C1 segment of cervical spinal cord (tissue), 14 donors: ENCODE results near the gene OR10K2.
"Not testable (repeated sequence)": the region's sequence is repeated elsewhere in the genome, so short reads cannot be mapped to it uniquely, and the experiment has no call there.

Experiments
- DNase-seq, 14 donors: peaks; one replicate each; lab custom pipeline; 2025; lab: John Stamatoyannopoulos, UW

Gene OR10K2, protein sequence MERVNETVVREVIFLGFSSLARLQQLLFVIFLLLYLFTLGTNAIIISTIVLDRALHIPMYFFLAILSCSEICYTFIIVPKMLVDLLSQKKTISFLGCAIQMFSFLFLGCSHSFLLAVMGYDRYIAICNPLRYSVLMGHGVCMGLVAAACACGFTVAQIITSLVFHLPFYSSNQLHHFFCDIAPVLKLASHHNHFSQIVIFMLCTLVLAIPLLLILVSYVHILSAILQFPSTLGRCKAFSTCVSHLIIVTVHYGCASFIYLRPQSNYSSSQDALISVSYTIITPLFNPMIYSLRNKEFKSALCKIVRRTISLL

DNA sequence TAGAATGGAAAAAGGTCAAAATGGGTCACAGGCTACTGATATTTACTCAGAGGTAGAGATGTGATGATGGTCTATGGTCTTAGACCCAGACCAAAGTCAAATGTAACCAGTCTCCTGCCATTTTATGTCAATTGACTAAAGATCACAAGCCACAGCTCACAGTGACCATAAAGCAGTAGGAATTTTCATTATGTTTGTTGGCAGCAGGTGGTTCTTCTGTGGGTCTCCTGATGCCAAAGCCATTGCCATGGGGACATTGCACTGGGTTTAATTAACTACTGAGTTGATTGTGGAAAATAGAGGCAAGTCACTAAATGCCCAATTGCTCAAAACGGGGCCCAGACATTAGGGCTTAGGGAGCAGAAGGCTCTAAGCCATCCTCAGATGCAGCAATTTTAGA lies at the start of gene OR10K2:
Gene OR10K2 (minus strand): TSS at position 101 of the 400 bp plus-strand sequence. CDS start 5,371 bp downstream, outside the sequence.
- no peak for DNase-seq

DNA sequence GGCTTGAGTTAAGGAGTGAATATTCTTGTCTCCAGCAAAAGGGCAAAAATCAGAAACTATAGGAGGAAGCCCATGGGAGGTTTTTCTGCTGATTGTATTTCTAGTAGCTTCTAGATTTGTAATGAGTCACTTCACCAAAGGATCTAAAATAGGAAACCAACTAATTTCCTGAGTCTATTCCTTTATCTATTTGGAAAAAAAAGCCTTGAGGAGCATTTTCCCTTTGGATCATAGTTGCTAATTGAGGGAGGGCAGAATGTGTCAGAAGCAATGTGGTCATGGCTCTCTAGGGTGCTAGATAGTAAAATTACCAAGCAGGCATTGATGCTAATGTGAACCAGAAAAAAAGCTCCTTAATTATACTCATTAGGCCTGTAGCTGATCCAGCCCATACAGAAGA lies 45.9 kb upstream of the OR10K2 start, which contains the start of gene OR10R2:
Gene OR10R2 (plus strand): TSS at position 301 of the 400 bp plus-strand sequence. CDS start 106 bp downstream, outside the sequence.
- no peak for DNase-seq

DNA sequence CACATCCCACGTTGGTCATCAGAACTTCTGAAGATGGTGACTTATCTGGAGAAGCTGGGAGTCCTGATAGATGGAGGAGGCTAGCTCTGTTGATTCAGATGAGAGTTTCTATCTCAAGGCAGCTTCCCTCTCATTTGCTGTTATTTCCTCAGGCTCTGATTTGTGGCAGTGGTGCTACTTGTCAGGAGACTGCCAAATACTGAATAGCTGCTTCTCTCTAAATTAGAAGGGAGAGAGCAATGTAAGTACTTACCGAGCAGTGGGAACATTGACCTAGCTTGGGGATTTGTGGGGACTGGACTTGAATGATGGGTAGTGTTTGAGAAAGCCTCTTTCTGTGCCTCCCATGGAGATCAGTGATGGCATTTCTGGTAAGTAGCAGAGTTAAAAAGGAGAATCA lies 35.5 kb upstream of the OR10K2 start, which contains the start of gene OR10K1:
Gene OR10K1 (plus strand): TSS at position 301 of the 400 bp plus-strand sequence. CDS start 3,728 bp downstream, outside the sequence.
- no peak for DNase-seq

DNA sequence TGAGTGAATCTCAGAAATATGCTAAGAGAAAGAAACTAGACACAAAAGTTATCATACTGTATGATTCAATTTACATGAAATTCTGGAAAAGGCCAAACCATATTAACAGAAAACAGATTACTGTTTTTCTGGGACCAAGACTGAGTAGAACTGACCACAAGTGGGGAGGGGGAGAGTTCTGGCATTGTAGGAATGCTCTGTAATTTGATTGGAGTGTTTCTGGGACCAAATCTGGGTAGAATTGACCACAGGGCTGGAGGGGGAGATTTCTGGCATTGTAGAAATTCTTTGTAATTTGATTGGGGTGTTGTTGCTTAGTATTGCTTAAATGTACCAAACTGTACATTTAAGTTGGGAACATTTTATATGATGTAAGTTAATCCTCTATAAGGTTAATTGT lies 32.2 kb upstream of the OR10K2 start:
- DNase-seq, result no peak

DNA sequence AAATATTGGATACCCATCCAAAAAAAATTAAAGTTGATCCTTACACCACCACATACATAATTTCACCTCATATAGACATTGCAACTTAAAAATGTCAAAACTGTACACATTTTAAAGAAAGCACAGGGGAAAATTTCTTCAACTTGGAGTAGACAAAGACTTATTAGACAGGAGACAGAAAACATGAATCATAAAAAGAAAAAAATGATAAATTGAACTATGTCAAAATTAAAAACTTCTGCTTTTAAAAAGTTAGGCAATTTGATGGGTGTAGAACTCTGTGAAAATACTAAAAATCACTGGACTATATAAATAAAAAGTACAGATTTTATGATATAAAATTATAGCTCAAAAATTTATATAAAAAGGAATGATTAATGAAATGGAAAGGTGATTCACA lies 31.2 kb upstream of the OR10K2 start:
- no peak for DNase-seq

DNA sequence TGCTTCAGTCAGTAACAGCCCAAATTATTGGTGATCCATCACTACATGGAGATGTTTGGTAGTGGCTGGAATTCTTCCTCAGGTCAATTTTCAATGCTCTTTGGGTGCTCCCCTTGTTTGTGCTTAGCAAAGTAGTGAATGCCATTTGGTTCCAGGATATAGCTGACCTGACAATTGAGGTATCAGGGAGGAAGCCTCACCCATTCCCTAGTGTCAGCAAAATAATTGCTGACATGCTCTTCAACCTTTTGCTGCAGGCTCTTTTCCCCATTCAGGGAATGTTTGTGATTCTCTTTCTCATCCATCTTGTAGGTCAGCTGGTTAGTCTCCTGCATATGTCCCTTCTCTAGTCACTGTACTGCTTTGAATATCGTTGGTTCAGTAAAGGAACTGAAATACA lies 28.5 kb upstream of the OR10K2 start:
- no peak for DNase-seq

DNA sequence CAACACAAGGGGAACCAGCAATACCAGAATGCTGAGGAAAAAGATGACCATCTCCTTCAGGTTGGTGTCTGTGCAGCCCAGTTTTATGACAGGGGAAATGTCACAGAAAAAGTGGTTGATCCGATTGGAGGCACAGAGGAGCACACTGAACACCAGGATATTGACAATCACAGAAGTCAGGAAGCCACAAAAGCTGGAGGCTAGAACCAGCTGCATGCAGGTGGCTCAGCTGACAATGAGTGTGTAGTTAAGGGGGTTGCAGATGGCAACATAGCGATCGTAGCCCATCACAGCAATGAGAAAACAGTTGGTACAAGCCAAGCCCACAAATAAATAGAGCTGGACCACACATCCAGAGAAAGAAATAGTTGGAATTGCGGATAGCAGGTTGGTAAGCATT lies 19.3 kb upstream of the OR10K2 start:
- no peak for DNase-seq

DNA sequence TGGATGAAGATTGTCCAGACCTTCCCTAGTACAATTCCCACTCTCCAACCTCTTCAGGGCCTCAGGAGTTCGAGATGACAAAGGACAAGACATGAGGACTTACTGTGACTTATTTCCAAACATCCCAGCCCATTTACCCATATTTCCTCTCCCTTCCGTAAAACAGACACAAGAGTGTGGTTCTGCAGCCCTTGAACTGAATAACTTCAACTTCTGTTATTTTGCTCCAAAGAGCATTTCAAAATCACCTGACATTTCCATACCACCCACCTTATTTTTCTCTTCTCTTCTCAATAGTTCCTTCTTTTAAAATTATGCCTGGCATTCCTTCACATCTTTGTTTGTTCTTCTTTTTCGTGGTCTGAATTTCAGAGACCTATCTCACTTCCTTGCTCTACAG lies 8.7 kb upstream of the OR10K2 start:
- no peak for DNase-seq

DNA sequence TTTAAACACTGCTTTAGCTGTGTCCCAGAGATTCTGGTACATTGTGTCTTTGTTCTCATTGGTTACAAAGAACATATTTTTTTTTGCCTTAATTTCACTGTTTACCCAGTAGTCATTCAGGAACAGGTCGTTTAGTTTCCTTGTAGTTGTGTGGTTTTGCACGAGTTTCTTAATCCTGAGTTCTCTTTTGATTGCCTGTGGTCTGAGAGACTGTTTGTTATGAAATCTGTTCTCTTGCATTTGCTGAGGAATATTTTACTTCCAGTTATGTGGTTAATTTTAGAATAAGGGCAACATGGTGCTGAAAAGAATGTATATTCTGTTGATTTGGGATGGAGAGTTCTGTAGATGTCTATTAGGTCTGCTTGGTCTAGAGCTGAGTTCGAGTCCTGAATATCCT lies 4.1 kb upstream of the OR10K2 start:
- DNase-seq, result not testable (repeated sequence)

DNA sequence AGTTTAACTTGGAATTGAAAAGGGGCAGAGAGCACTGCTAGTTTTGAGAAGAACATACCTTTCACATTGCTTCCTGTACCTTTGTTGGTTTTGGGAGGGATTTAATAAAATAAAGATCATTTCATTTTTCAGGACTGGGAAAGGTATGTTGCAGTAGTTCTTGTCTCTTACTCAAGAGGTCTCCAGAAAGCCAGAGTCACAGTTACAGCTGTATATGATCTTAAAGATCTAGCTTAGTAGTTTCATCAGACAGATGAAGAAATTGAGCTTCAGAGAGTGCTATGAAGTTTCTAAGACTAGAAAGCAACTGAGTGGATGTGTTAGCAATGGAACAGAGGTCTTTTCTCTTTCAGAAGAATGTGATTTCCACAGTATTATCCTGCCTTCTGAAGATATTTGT lies 1.0 kb downstream of the OR10K2 start:
- DNase-seq, result no peak

DNA sequence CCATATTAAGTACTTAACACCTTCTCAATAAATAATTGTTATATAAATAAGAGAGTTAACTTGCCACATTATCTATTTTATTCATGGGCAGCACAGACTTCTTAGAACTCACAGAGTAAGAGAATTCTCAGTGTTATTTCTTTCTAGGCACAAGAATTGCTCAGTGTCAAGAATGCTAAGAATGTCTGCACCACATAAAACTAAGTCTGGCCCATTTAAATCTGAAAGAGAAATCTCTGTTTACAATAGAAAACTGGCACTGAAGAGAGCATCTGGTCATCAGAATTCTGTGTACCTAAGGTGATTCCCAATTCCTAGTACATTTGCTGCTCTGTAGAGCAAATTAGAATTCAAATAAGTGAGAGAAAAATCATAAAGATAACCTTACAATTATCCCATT lies 3.8 kb downstream of the OR10K2 start:
- DNase-seq, result no peak

DNA sequence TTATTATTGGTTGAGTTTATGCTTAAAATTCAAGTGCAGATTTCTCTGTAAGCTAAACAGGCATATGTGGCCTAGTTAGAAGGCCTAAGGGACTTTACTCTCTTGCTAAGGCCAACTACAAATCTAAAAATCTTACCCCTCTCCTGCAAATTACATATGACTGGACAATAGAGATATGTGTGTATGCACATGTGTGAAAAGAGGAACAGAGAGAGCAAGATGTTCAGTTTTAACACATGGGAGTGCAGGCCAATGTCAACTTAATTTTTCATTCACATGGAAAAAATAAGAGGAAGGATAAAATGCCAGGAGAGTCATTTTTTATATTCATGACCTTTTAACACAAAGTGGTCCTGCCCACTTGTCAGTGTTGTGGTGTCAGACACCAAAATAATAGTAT lies 8.5 kb downstream of the OR10K2 start:
- DNase-seq, result no peak

DNA sequence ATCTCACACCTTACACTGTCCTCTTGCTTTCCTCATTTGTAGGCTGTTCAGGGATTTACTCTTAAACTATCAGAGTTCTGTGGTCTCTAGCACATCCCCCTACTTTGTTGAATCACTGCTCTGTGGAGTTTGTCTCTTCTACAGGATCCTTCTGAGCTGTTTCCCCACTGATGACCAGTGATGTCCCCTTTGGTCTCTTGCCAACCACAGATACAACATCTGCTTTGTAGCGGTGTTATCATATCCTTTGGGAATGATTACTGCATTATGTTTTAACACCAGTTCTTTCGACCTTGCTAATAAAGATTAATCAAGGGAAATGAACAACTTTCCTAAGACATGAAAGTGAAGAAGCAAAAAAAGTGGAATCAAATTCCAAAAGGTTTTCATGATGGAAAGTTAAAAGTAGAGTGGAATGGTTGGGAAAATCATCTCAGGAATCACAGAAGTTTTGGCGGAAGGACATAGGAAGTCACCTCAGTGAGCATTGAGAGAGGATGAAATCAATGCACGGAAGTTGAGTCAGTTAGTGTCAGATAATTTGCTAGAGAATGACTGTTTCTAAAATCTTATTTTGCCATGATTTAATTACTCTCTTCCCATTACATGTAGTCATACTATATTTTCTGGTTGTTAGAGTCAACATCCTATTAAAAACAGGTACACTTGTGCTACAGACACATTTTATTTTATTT lies 11.2 kb downstream of the OR10K2 start:
- DNase-seq, result no peak

DNA sequence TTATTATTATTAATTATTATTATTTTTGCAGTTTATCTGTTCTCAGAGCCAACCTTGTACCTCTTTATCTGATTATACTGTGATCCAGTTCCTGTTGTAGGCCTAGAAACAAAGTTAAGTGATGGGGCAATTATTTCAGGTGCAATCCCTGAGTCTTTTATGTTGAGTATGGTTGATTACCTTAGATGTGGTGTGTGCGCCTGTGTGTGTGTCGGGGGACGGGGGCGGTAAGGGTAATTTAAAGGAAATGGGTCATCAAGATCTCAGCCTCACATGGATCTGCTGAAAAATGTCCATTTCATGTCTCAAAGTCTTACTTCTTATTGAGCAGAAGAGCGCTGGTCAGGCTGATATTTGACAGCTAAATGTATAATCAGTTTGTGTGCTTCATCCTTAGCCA lies 18.9 kb downstream of the OR10K2 start:
- no peak for DNase-seq

DNA sequence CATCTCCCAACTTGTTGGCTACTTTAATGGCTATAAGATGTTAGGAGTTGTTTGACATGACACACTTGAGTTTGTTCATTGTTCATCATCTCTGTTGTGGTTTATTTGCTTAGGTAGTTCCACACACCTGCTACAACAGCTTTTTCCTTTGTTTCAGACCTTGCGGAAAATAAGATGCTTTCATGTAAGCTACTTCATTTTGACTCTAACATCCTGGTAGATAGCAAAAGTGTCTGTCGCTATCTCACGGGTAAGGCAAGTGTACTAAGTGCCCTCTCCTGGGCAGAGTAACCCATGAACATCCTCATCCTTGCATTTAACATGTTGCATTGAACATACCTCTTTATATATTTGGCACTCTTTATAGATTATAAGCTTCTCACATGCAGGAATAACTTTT lies 25.2 kb downstream of the OR10K2 start:
- DNase-seq, result no peak

DNA sequence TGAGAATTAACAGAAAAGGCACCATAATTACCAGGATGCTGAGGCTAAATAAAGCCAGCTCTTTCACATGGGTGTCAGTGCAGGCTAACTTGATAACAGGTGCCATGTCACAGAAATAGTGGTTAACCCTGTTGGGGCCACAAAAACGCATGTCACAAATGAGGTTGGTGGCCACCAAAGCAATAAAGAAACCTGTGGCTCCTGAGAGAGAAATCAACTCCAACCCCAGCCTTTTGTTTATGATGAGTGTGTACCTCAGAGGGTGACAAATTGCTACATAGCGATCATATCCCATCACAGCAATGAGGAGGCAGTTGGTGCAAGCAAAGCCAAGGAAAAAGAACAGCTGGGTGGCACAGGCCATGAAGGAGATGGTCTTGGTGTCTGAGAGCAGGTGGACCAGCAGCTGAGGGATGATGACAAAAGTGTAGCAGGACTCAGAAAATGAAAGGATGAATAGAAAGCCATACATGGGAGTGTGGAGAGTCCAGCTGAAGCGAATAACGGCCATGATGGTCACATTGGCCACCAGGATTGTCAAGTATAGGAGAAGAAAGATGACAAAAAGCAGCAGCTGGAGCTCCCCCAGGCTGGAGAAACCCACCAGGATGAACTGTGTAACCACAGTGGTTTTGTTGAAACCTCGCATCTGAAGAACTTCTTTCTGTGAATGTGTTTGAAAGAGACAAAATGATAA lies 27.1 kb downstream of the OR10K2 start, which contains the start of gene OR10T2:
Gene OR10T2 (minus strand): TSS at position 649 of the 697 bp plus-strand sequence. CDS start 0 bp downstream, at position 649.
- DNase-seq, result no peak

DNA sequence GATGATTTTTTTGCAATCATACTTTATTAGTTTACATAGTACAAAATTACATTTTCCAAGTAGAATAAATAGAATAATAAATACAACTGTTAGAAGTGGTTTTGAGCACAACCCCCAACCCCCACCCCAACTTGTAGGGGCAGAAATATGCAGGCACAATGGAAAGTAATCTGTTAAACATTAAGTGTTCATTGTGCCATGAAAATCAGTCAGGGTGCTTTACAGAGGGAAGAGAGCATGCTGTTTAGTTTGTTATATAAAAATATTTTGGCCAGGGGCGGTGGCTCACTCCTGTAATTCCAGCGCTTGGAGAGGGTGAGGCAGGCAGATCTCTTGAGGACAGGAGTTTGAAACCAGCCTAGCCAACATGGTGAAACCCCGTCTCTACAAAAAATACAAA lies 29.4 kb downstream of the OR10K2 start:
- DNase-seq, result no peak

DNA sequence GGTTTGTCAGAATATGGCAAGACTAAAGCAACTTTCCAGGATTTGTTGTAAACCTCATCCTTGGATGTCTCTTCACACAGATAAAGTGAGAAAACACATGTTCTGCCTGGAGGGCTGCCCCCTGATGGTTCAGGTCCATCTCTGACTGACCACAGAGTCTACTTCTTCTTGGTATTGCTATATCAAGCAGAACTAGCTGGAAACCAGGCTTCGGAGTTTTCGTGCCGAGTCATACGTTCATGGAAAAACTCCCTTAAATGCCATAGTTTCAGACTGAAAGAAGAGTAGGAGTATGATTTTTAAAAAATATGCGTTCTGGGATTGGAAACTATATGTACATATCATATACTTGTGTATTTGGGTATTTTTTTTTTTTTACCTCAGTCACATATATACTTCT lies 32.6 kb downstream of the OR10K2 start:
- DNase-seq, result no peak

DNA sequence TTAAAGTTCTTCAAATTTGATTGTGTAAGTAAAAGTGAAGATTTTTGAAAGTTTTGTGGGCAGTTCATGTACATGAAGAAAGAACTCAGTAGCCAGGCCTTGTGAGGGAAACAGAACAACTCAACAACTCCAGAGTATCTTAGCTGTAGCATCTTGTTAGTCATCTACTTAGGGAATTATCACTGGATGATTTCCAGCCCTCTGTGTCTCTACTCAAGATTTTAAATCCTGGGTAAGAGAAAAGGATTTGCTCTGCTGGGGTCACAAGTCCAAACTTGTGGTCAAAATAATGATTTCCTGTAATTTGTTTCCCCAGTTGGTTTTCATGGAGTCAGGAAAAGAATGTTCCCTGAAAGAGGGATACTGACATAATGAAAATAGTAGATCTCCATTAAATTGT lies 34.9 kb downstream of the OR10K2 start:
- DNase-seq, result no peak

DNA sequence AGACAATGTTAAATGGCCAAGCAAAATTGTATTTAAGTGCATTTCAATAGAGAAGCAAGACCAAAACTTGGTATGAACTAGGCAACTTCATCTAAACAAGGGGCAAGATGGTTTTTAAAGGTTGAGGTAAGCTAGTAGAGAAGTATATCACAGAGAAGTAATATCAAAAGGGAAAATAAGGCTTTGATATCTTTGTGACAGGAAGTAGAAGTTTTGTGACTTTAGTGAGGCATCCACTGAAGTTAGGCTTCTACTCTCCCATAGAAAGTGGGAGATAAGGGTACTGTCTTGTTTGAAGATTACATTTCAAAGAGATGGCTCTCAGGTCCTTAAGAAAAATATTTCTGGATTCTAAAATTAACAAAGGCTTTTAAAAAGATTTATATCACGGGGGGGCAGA lies 35.7 kb downstream of the OR10K2 start:
- DNase-seq, result no peak

DNA sequence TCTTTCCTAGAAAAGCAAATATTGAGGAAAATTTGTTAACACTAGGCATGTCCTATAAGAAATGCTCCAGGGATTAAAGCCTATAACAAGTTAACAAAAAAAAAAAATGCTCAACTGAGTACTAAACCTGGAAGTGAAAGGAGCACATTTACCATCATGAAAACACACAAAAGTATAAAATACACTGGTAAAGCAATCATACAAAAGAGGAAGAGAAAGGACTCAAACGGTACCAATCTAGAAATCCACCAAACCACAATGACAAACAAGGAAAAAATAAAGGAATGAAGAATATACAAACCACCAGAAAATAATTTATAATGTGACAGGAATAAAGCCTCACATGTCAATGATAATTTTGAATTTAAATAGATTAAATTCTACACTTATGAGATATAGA lies 51.2 kb downstream of the OR10K2 start:
- no peak for DNase-seq

DNA sequence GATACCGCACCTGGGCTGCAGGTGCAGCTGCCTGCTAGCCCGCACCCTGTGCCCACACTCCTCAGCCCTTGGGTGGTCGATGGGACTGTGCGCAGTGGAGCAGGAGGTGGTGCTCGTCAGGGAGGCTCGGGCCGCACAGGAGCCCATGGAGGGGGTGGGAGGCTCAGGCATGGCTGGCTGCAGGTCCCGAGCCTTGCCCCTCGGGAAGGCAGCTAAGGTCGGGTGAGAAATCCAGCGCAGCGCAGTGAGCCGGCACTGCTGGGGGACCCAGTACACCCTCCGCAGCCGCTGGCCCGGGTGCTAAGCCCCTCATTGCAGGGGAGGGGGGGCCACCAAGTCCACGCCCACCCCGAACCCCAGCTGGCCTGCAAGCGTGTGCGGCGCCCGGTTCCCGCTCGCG lies 51.9 kb downstream of the OR10K2 start:
- DNase-seq, result not testable (repeated sequence)
